Neural cell (in vitro differentiated cells): Measurements from ENCODE around the gene TPST1. TPM values are rescaled to one million over a fixed set of nuclear protein-coding genes. Genes with fewer than 3 reads are reported as not detected.

Source experiments
- H2AFZ ChIP-seq: fragments of 200-600, 300-800 bp; sonication (generic), shearing (Covaris generic); 2 replicates; pipeline ENCODE4 v1.6.0; 2014; ENCODE audit warnings: low read depth, mild to moderate bottlenecking, antibody characterized with exemption, low read length, moderate library complexity
- H3F3A ChIP-seq: fragments of 200-600 bp; shearing (Covaris generic); 2 replicates; pipeline ENCODE4 v1.6.1; 2016; ENCODE audit warnings: mild to moderate bottlenecking, moderate library complexity, mixed read lengths, antibody characterized with exemption, low read length; ENCODE audit not compliant: insufficient read depth, poor library complexity, severe bottlenecking
- H3K27ac ChIP-seq: fragments of 200-600, 300-800 bp; sonication (generic), shearing (Covaris generic); 2 replicates; pipeline ENCODE4 v1.5.1; 2014; ENCODE audit warnings: mild to moderate bottlenecking, low read length, moderate library complexity
- H3K27me3 ChIP-seq: fragments of 300-800, 200-600 bp; sonication (generic), shearing (Covaris generic); 2 replicates; pipeline ENCODE4 v1.6.0; 2014; ENCODE audit warnings: mild to moderate bottlenecking, low read depth, low read length, moderate library complexity; ENCODE audit not compliant: insufficient read depth
- H3K36me3 ChIP-seq: fragments of 300-800, 200-600 bp; sonication (generic), shearing (Covaris generic); 2 replicates; pipeline ENCODE4 v1.5.1; 2014; ENCODE audit warnings: mild to moderate bottlenecking, antibody characterized with exemption, low read length, moderate library complexity; ENCODE audit not compliant: insufficient read depth
- H3K4me2 ChIP-seq: fragments of 300-800, 200-600 bp; sonication (generic), shearing (Covaris generic); 2 replicates; pipeline ENCODE4 v1.6.0; 2014; ENCODE audit warnings: mild to moderate bottlenecking, low read length
- H3K4me3 ChIP-seq: fragments of 300-800, 200-600 bp; sonication (generic), shearing (Covaris generic); 2 replicates; pipeline ENCODE4 v1.5.1; 2014; ENCODE audit warnings: mild to moderate bottlenecking, low read length, moderate library complexity
- H3K79me2 ChIP-seq: fragments of 200-600 bp; shearing (Covaris generic); replicated peaks from 2 replicates; pipeline ENCODE4 v1.6.0; 2014; ENCODE audit warnings: mild to moderate bottlenecking, low read length, moderate library complexity; ENCODE audit not compliant: insufficient read depth
- H3K9ac ChIP-seq: fragments of 300-800, 200-600 bp; sonication (generic), shearing (Covaris generic); 2 replicates; pipeline ENCODE4 v1.6.1; 2016; ENCODE audit warnings: mild to moderate bottlenecking, low read length, mixed read lengths
- H3K9me2 ChIP-seq: fragments of 200-600 bp; shearing (Covaris generic); 2 replicates; pipeline ENCODE4 v1.6.1; 2016; ENCODE audit warnings: mild to moderate bottlenecking, low read length, mixed read lengths; ENCODE audit not compliant: insufficient read depth
- H3K9me3 ChIP-seq: fragments of 200-600, 300-800 bp; sonication (generic), shearing (Covaris generic); 2 replicates; pipeline ENCODE4 v1.6.1; 2016; ENCODE audit warnings: mild to moderate bottlenecking, mixed run types, low read length, moderate library complexity, mixed read lengths
- H4K20me1 ChIP-seq: fragments of 200-600 bp; shearing (Covaris generic); 2 replicates; pipeline ENCODE4 v1.6.1; 2016; ENCODE audit warnings: mild to moderate bottlenecking, mixed run types; ENCODE audit not compliant: insufficient read depth
- EP300 ChIP-seq: fragments of 450-650 bp; conservative IDR thresholded peaks from 2 replicates; pipeline ENCODE4 v1.6.1; 2014; ENCODE audit warnings: antibody characterized with exemption, mild to moderate bottlenecking, moderate library complexity; ENCODE audit not compliant: poor library complexity, severe bottlenecking
- EZH2 ChIP-seq: fragments of 200-600, 300-800 bp; shearing (Covaris generic), sonication (generic); IDR thresholded peaks from 2 replicates; pipeline ENCODE4 v1.6.1; 2014; ENCODE audit warnings: antibody characterized with exemption, low read length, borderline replicate concordance, mild to moderate bottlenecking; ENCODE audit not compliant: insufficient read depth, poor library complexity, severe bottlenecking
- MXI1 ChIP-seq: fragments of 450-650 bp; conservative IDR thresholded peaks from 2 replicates; pipeline ENCODE4 v1.6.1; 2014; ENCODE audit warnings: antibody characterized with exemption, mild to moderate bottlenecking; ENCODE audit not compliant: poor library complexity, severe bottlenecking
- POLR2AphosphoS5 ChIP-seq: IDR thresholded peaks from 2 replicates; pipeline ENCODE4 v1.6.1; 2012
- RAD21 ChIP-seq: fragments of 450-650 bp; conservative IDR thresholded peaks from 2 replicates; pipeline ENCODE4 v1.6.1; 2014; ENCODE audit warnings: antibody characterized with exemption, mild to moderate bottlenecking, moderate library complexity
- REST ChIP-seq: IDR thresholded peaks from 2 replicates; pipeline ENCODE4 v1.6.1; 2012; ENCODE audit warnings: borderline replicate concordance
- SMC3 ChIP-seq: fragments of 450-650 bp; conservative IDR thresholded peaks from 2 replicates; pipeline ENCODE4 v1.6.1; 2014; ENCODE audit warnings: antibody characterized with exemption, mild to moderate bottlenecking, moderate library complexity; ENCODE audit not compliant: poor library complexity
- TAF1 ChIP-seq: IDR thresholded peaks from 2 replicates; pipeline ENCODE4 v1.6.1; 2012; ENCODE audit warnings: low read depth
- polyA plus RNA-seq: library from polyadenylated mRNA; depleted of rRNA; stranded (reverse); fragments of >200 nt; gene quantifications from 2 replicates; pipeline ENCODE4 v1.2.3, GENCODE V29; 2014
- TF ChIP-seq, protein P1 (sequence below): fragments of 450-650 bp; IDR thresholded peaks from 2 replicates; pipeline ENCODE4 v1.5.1; 2014; ENCODE audit warnings: antibody characterized with exemption, mild to moderate bottlenecking, moderate library complexity; ENCODE audit not compliant: poor library complexity, severe bottlenecking

The TPST1 gene
- polyA plus RNA-seq, 1 donor from 2014 or later = 58.5 TPM

- Histone ChIP-seq H3K9ac (no peak overlapping the region), H4K20me1 (no peaks in the 10 kb centered on the region), H3K27ac (no peak overlapping the region), H3K4me2 (no peak overlapping the region), H3K9me3 (no peaks in the 10 kb centered on the region), H3F3A (no peaks in the 10 kb centered on the region), H3K36me3 (no peaks in the 10 kb centered on the region), H2AFZ (no peak overlapping the region), H3K9me2 (no peaks in the 10 kb centered on the region), H3K27me3 (no peaks in the 10 kb centered on the region), H3K4me3 (no peak overlapping the region), H3K79me2 (no peaks in the 10 kb centered on the region)
- TF ChIP-seq, protein P1, sequence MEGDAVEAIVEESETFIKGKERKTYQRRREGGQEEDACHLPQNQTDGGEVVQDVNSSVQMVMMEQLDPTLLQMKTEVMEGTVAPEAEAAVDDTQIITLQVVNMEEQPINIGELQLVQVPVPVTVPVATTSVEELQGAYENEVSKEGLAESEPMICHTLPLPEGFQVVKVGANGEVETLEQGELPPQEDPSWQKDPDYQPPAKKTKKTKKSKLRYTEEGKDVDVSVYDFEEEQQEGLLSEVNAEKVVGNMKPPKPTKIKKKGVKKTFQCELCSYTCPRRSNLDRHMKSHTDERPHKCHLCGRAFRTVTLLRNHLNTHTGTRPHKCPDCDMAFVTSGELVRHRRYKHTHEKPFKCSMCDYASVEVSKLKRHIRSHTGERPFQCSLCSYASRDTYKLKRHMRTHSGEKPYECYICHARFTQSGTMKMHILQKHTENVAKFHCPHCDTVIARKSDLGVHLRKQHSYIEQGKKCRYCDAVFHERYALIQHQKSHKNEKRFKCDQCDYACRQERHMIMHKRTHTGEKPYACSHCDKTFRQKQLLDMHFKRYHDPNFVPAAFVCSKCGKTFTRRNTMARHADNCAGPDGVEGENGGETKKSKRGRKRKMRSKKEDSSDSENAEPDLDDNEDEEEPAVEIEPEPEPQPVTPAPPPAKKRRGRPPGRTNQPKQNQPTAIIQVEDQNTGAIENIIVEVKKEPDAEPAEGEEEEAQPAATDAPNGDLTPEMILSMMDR = no peak
- no peak for TF ChIP-seq SMC3
- no peak for TF ChIP-seq TAF1
- no peak for TF ChIP-seq EP300
- TF ChIP-seq POLR2AphosphoS5 = no peak
- TF ChIP-seq EZH2 = no peak
- TF ChIP-seq REST = no peak
- TF ChIP-seq RAD21 = no peak
- TF ChIP-seq MXI1 = no peak
These were observed 131.6 kb downstream of the TPST1 start for GRCh38 chr7:66336760-66337159.

DNA sequence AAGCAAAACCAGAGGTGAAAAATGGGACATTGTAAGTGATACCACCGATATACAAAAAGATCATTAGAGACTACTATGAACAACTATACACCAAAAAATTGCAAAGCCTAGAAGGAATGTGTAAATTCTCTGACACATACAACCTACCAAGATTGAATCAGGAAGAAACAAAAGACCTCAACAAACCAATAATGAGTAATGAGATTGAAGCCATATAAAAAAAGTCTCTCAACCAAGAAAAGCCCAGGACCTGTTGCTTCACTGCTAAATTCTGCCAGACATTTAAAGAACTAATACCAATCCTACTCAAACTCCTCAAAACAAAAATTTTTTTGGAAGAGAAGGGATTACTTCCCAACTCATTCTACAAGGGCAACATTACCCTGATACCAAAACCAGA, 134.0 kb downstream of the TPST1 start:
- Histone ChIP-seq H3K27ac (no peak overlapping the region), H3K27me3 (no peaks in the 10 kb centered on the region), H3K79me2 (no peaks in the 10 kb centered on the region), H3K9ac (no peak overlapping the region), H2AFZ (no peak overlapping the region), H3F3A (no peaks in the 10 kb centered on the region), H3K9me2 (no peaks in the 10 kb centered on the region), H4K20me1 (no peaks in the 10 kb centered on the region), H3K4me3 (no peak overlapping the region), H3K9me3 (no peaks in the 10 kb centered on the region), H3K36me3 (no peaks in the 10 kb centered on the region), H3K4me2 (no peak overlapping the region)
- TF ChIP-seq TAF1 (no peak), EZH2 (no peak), EP300 (no peak), RAD21 (no peak), MXI1 (no peak), REST (no peak), SMC3 (no peak), POLR2AphosphoS5 (no peak)
- TF ChIP-seq, protein P1 = no peak
